ENCODE measurements around the gene CT45A10.
"Not testable (repeated sequence)": the region's sequence is repeated elsewhere in the genome, so short reads cannot be mapped to it uniquely, and the experiment has no call there.

Gene CT45A10

GRCh38 chrX:135871712-135872111 lies 21.5 kb downstream of the CT45A10 start, which contains the start of gene CT45A9:
Gene CT45A9, minus strand, starts transcription at chrX:135871812. Its CDS starts 3,751 bp downstream, at chrX:135868061.
- H3K27me3 ChIP-seq (ENCODE audit: control insufficient read depth in 1 of 2, insufficient read depth in 2 of 2, low read length in 2 of 2); H3K4me1 ChIP-seq (ENCODE audit: insufficient read depth, low read length); H3K9me3 ChIP-seq (ENCODE audit: low read length); H3K4me3 ChIP-seq (ENCODE audit: low read depth in 1 of 2, low read length in 2 of 2); H3K36me3 ChIP-seq (ENCODE audit: insufficient read depth, low read length); H3K27ac ChIP-seq (ENCODE audit: low read depth, low read length); H3K9ac ChIP-seq (ENCODE audit: low read length): not testable (repeated sequence)

- H3K4me3 ChIP-seq (ENCODE audit: low read depth in 1 of 2, low read length in 2 of 2); H3K9me3 ChIP-seq (ENCODE audit: low read length); H3K27ac ChIP-seq (ENCODE audit: low read depth, low read length); H3K4me1 ChIP-seq (ENCODE audit: insufficient read depth, low read length); H3K9ac ChIP-seq (ENCODE audit: low read length); H3K36me3 ChIP-seq (ENCODE audit: insufficient read depth, low read length); H3K27me3 ChIP-seq (ENCODE audit: control insufficient read depth in 1 of 2, insufficient read depth in 2 of 2, low read length in 2 of 2): not testable (repeated sequence)
Observed at GRCh38 chrX:135854438-135854837, 38.8 kb downstream of the CT45A10 start, which contains the start of gene CT45A8. Gene CT45A8, minus strand, starts transcription at chrX:135854538. Its CDS starts 3,755 bp downstream, at chrX:135850783.

- not testable (repeated sequence) for H3K27ac ChIP-seq (ENCODE audit: low read depth, low read length); H3K36me3 ChIP-seq (ENCODE audit: insufficient read depth, low read length); H3K9me3 ChIP-seq (ENCODE audit: low read length); H3K9ac ChIP-seq (ENCODE audit: low read length); H3K4me3 ChIP-seq (ENCODE audit: low read depth in 1 of 2, low read length in 2 of 2); H3K4me1 ChIP-seq (ENCODE audit: insufficient read depth, low read length); H3K27me3 ChIP-seq (ENCODE audit: control insufficient read depth in 1 of 2, insufficient read depth in 2 of 2, low read length in 2 of 2)
Observed at GRCh38 chrX:135837180-135837579, 56.1 kb downstream of the CT45A10 start, which contains the start of gene CT45A7. Gene CT45A7, minus strand, starts transcription at chrX:135837280. Its CDS starts 3,747 bp downstream, at chrX:135833533.
